DND-41 (cell line): ENCODE results near the gene NEU3.

ENCODE experiments used
- ATAC-seq: fragments of 200-7000 bp; cut with Tn5 transposase; 3 replicates; pipeline ENCODE4 v1.9.1; 2021; ENCODE audit warnings: low read depth; ENCODE audit not compliant: insufficient read depth
- DNase-seq: peaks from one replicate; pipeline ENCODE4 v3.0.0-alpha.2; 2020
- H2AFZ ChIP-seq: 2 replicates; pipeline ENCODE4 v1.6.0; 2012; ENCODE audit warnings: low read depth, low read length
- H3K27ac ChIP-seq: 2 replicates; pipeline ENCODE4 v1.5.1; 2012; ENCODE audit warnings: low read length, inconsistent platforms
- H3K27me3 ChIP-seq: fragments of 200-600 bp; sonication (generic); 2 replicates; pipeline ENCODE4 v1.6.0; 2012; ENCODE audit warnings: low read length, mild to moderate bottlenecking, inconsistent platforms; ENCODE audit not compliant: insufficient read depth, poor library complexity
- H3K36me3 ChIP-seq: 2 replicates; pipeline ENCODE4 v1.5.1; 2012; ENCODE audit warnings: low read length, inconsistent platforms; ENCODE audit not compliant: insufficient read depth
- H3K4me1 ChIP-seq: 2 replicates; pipeline ENCODE4 v1.5.1; 2012; ENCODE audit warnings: mild to moderate bottlenecking, low read length; ENCODE audit not compliant: insufficient read depth
- H3K4me2 ChIP-seq: 2 replicates; pipeline ENCODE4 v1.6.0; 2012; ENCODE audit warnings: mild to moderate bottlenecking, moderate library complexity, low read length, inconsistent platforms; ENCODE audit not compliant: insufficient read depth
- H3K4me3 ChIP-seq, 2 experiments: fragments of 200-600 bp in 1 of 2; shearing (Covaris generic) in 1 of 2; 2 replicates each; pipeline ENCODE4 v1.5.1; 2012 to 2016; ENCODE audit warnings: inconsistent platforms in 2 of 2, low read length in 2 of 2, mild to moderate bottlenecking in 2 of 2, low read depth in 1 of 2, moderate library complexity in 1 of 2
- H3K79me2 ChIP-seq: 2 replicates; pipeline ENCODE4 v1.6.0; 2012; ENCODE audit warnings: low read length, inconsistent platforms; ENCODE audit not compliant: insufficient read depth
- H3K9ac ChIP-seq: 2 replicates; pipeline ENCODE4 v1.6.0; 2012; ENCODE audit warnings: low read depth, mild to moderate bottlenecking, inconsistent platforms, low read length, moderate library complexity
- H3K9me3 ChIP-seq: 2 replicates; pipeline ENCODE4 v1.5.1; 2012; ENCODE audit warnings: low read length, moderate library complexity, mild to moderate bottlenecking, inconsistent platforms; ENCODE audit not compliant: insufficient read depth, severe bottlenecking
- H4K20me1 ChIP-seq: 2 replicates; pipeline ENCODE4 v1.6.0; 2012; ENCODE audit warnings: low read length; ENCODE audit not compliant: insufficient read depth
- EZH2 ChIP-seq: IDR thresholded peaks from 3 replicates; pipeline ENCODE4 v1.6.1; 2012; ENCODE audit warnings: borderline replicate concordance, low read depth, mild to moderate bottlenecking, moderate library complexity, low read length, inconsistent platforms; ENCODE audit not compliant: severe bottlenecking
- TF ChIP-seq, protein P1 (sequence below): IDR thresholded peaks from 2 replicates; pipeline ENCODE4 v1.5.1; 2012; ENCODE audit warnings: borderline replicate concordance, low read length, moderate library complexity, mild to moderate bottlenecking; ENCODE audit not compliant: poor library complexity, severe bottlenecking; ENCODE audit errors: extremely low read depth

The NEU3 gene, protein sequence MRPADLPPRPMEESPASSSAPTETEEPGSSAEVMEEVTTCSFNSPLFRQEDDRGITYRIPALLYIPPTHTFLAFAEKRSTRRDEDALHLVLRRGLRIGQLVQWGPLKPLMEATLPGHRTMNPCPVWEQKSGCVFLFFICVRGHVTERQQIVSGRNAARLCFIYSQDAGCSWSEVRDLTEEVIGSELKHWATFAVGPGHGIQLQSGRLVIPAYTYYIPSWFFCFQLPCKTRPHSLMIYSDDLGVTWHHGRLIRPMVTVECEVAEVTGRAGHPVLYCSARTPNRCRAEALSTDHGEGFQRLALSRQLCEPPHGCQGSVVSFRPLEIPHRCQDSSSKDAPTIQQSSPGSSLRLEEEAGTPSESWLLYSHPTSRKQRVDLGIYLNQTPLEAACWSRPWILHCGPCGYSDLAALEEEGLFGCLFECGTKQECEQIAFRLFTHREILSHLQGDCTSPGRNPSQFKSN

DNA sequence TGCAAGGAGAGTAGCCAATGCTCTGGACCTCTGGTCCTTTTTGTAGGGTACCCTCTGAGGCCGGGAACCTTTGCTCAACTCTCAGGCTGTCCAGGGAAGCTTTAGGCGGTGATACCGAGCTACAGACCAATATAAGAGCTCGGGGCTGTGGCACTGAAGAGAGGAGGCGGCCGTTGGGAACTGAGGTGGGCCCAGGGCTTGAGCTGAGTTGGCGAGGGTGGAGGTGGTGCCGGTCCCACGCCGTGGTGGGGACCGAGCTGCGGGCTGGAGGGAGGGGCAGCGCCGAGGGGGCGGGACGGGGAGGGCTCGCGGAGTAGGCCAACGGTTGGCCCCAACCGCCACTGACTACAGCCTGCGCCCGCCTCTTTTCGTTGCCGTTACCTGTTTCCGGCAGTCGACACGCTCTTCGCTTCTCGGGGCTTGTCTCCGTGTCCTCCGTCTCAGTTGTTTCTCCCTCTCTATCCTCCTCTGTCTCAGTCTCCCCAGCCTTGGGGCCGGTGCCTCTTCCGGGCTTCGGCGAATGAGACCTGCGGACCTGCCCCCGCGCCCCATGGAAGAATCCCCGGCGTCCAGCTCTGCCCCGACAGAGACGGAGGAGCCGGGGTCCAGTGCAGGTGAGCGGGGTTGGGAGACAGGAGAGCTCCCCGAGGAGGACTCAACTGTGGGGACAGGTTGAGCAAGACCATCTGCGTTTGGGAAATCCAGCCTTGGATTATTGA is at the start of gene NEU3:
Gene NEU3 (plus strand): TSS at position 393 of the 719 bp plus-strand sequence. CDS start 128 bp downstream, at position 521.
- Histone ChIP-seq H3K4me1 (peaks cover 41% of the 10 kb centered on the region), H3K27me3 (no peaks in the 10 kb centered on the region), H2AFZ (peak within 1 kb of the TSS; percentile 86), H3K9me3 (no peaks in the 10 kb centered on the region), H3K36me3 (peaks cover 6% of the 10 kb centered on the region; the same call in 1 of the 2 replicates), H4K20me1 (no peaks in the 10 kb centered on the region), H3K79me2 (peaks cover 45% of the 10 kb centered on the region), H3K4me2 (peak within 1 kb of the TSS; percentile 73), H3K27ac (peak within 1 kb of the TSS; percentile 90), H3K4me3 (peak within 1 kb of the TSS; percentile 69 to 70), H3K9ac (peak within 1 kb of the TSS; percentile 78)
- ATAC-seq = peak; percentile 93
- no peak for TF ChIP-seq EZH2
- TF ChIP-seq, protein P1, sequence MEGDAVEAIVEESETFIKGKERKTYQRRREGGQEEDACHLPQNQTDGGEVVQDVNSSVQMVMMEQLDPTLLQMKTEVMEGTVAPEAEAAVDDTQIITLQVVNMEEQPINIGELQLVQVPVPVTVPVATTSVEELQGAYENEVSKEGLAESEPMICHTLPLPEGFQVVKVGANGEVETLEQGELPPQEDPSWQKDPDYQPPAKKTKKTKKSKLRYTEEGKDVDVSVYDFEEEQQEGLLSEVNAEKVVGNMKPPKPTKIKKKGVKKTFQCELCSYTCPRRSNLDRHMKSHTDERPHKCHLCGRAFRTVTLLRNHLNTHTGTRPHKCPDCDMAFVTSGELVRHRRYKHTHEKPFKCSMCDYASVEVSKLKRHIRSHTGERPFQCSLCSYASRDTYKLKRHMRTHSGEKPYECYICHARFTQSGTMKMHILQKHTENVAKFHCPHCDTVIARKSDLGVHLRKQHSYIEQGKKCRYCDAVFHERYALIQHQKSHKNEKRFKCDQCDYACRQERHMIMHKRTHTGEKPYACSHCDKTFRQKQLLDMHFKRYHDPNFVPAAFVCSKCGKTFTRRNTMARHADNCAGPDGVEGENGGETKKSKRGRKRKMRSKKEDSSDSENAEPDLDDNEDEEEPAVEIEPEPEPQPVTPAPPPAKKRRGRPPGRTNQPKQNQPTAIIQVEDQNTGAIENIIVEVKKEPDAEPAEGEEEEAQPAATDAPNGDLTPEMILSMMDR = no peak
- DNase-seq = peak; percentile 91

DNA sequence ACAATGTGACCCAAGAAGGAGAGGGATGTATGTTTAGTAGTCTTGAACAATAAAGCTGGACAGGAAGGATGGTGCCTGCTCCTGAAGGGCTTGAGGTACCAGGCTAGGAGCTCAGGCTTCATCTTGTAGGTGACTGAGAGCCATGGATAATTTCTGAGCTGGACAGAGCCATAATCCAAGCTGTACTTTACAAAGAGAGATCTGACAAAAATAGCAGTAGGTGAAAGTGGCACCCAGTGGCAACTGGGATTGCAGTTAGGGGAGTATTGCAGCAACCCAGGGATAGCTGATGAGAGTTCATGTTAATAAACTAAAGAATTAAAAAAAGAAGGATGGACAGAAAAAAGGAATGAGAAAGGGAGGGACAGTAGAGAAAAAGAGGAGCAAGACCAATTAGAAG is 47.2 kb upstream of the NEU3 start:
- Histone ChIP-seq H3K36me3 (peaks cover 49% of the 10 kb centered on the region), H4K20me1 (no peaks in the 10 kb centered on the region), H3K9me3 (no peaks in the 10 kb centered on the region), H3K4me2 (no peak overlapping the region), H3K4me3 (no peak overlapping the region), H3K9ac (no peak overlapping the region), H3K27me3 (no peaks in the 10 kb centered on the region), H2AFZ (no peak overlapping the region), H3K79me2 (no peaks in the 10 kb centered on the region), H3K27ac (no peak overlapping the region), H3K4me1 (no peaks in the 10 kb centered on the region)
- DNase-seq = no peak
- no peak for ATAC-seq
- TF ChIP-seq, protein P1 = no peak
- TF ChIP-seq EZH2 = no peak

DNA sequence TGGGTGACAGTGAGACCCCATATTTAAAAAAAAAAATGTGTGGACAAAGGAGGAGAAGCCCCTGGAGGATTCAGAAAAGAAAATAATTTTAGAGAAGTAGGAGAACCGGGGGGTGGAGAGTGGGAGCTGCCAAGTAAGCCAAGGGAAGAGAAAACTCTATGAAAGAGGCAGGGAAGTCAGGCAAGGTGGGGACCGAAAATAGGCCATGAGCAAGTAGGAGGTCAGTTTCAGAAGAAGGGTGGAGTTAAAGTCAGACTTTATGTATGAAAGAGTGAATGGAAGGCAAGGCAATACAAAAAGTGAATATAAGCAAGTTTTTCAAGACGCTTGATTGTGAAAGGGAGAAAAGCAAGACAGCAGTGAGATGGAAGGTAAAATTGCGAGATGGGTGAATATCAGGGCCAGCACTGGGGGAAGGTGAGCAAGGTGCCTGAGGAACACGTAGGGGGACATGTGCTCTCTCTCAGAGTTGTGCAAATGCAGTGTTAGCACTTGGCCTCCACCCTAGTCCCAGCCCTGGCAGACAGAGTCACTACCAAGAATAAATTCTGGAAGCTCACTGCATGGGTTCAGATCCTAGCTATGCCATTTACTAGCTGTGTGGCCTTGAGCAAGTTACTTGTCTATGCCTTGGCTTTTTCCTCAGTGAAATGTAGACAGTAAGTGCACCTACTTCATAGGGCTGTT is 46.5 kb upstream of the NEU3 start:
- Histone ChIP-seq H3K9me3 (no peaks in the 10 kb centered on the region), H3K27ac (no peak overlapping the region), H3K36me3 (peaks cover 43% of the 10 kb centered on the region), H3K79me2 (peaks cover 4% of the 10 kb centered on the region; the same call in 1 of the 2 replicates), H3K9ac (no peak overlapping the region), H3K4me3 (no peak overlapping the region), H4K20me1 (no peaks in the 10 kb centered on the region), H3K27me3 (no peaks in the 10 kb centered on the region), H3K4me1 (no peaks in the 10 kb centered on the region), H2AFZ (no peak overlapping the region), H3K4me2 (no peak overlapping the region)
- DNase-seq (no peak), ATAC-seq (no peak)
- no peak for TF ChIP-seq EZH2
- TF ChIP-seq, protein P1 = no peak
